ENCODE measurements around the gene ARFGAP3. TPM values are rescaled to one million over a fixed set of nuclear protein-coding genes. Genes with fewer than 3 reads are reported as not detected.
A peak's percentile ranks its signal among the peaks of the same experiment; 100 is the strongest.

ARFGAP3 gene
- total and polyA plus RNA-seq, 4 donors: 25.8 to 42.9 (median 42.3) TPM

GRCh38 chr22:42884616-42885375 lies 27.7 kb upstream of the ARFGAP3 start:
- Histone ChIP-seq H3K9ac (ENCODE audit: insufficient read depth in 1 of 2, low read length in 2 of 2) (no peak overlapping the region), H3K36me3 (ENCODE audit: control insufficient read depth in 4 of 4, insufficient read depth in 4 of 4, low read length in 4 of 4) (peaks cover 6 to 72% (median 31%) of the 10 kb centered on the region in 4 donors), H3K27ac (ENCODE audit: low read depth in 1 of 2, low read length in 1 of 2) (peak overlapping the region in 1 of 2 donors; percentile 7), H3K9me3 (ENCODE audit: control insufficient read depth in 4 of 4, insufficient read depth in 3 of 4, low read length in 3 of 4) (no peaks in the 10 kb centered on the region), H3K4me1 (ENCODE audit: control insufficient read depth in 5 of 5, insufficient read depth in 5 of 5, low read length in 5 of 5) (peaks cover 0 to 14% (median 0%) of the 10 kb centered on the region in 5 donors), H3K4me3 (no peak overlapping the region), H3K27me3 (ENCODE audit: control insufficient read depth in 3 of 3, insufficient read depth in 3 of 3, low read length in 2 of 3) (no peaks in the 10 kb centered on the region)
- WGBS, 2 donors: 77 to 89% methylated on average over 7 of the region's 7 CpGs
- DNase-seq (no peak), ATAC-seq (ENCODE audit: insufficient read depth, low FRiP score) (no peak)
- TF ChIP-seq CTCF (IDR thresholded peaks at IDR 0.05; ENCODE audit: control extremely low read depth, extremely low read depth): no peak

- Histone ChIP-seq H3K4me3 (no peak overlapping the region), H3K36me3 (ENCODE audit: control insufficient read depth in 4 of 4, insufficient read depth in 4 of 4, low read length in 4 of 4) (peaks cover 5 to 75% (median 33%) of the 10 kb centered on the region in 4 donors), H3K27ac (ENCODE audit: low read depth in 1 of 2, low read length in 1 of 2) (no peak overlapping the region), H3K9ac (ENCODE audit: insufficient read depth in 1 of 2, low read length in 2 of 2) (no peak overlapping the region), H3K4me1 (ENCODE audit: control insufficient read depth in 5 of 5, insufficient read depth in 5 of 5, low read length in 5 of 5) (peaks cover 0 to 15% (median 0%) of the 10 kb centered on the region in 5 donors), H3K9me3 (ENCODE audit: control insufficient read depth in 4 of 4, insufficient read depth in 3 of 4, low read length in 3 of 4) (no peaks in the 10 kb centered on the region), H3K27me3 (ENCODE audit: control insufficient read depth in 3 of 3, insufficient read depth in 3 of 3, low read length in 2 of 3) (no peaks in the 10 kb centered on the region)
- ATAC-seq (ENCODE audit: insufficient read depth, low FRiP score): no peak
- no peak for DNase-seq
- 94 to 95% methylated on average over 9 of the region's 9 CpGs for WGBS, 2 donors
- no peak for TF ChIP-seq CTCF (IDR thresholded peaks at IDR 0.05; ENCODE audit: control extremely low read depth, extremely low read depth)
These were observed 26.9 kb upstream of the ARFGAP3 start for GRCh38 chr22:42883970-42884369.

DNA sequence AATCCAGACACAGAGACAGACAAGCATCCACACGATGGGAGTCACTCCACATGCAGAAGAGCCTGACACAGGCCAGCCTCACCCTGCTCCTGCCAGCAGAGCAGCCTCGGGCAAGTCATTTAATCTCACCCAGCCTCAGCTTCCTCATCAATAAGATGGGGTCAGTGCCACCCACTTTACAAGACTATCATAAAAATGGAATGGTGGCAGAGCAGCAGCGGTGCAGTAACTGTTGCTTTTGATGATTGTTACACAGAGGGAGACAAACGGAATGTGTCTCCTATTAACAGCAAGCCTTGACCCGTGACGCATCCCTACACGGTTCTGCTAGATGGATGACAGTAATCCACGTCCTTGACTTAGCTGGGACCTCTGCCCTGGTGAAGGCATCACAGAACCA lies 26.0 kb upstream of the ARFGAP3 start:
- whole genome bisulfite sequencing, 2 donors: 90 to 92% methylated on average over 8 of the region's 8 CpGs
- Histone ChIP-seq H3K9me3 (ENCODE audit: control insufficient read depth in 4 of 4, insufficient read depth in 3 of 4, low read length in 3 of 4) (no peaks in the 10 kb centered on the region), H3K27ac (ENCODE audit: low read depth in 1 of 2, low read length in 1 of 2) (no peak overlapping the region), H3K4me1 (ENCODE audit: control insufficient read depth in 5 of 5, insufficient read depth in 5 of 5, low read length in 5 of 5) (peaks cover 0 to 12% (median 0%) of the 10 kb centered on the region in 5 donors), H3K9ac (ENCODE audit: insufficient read depth in 1 of 2, low read length in 2 of 2) (no peak overlapping the region), H3K36me3 (ENCODE audit: control insufficient read depth in 4 of 4, insufficient read depth in 4 of 4, low read length in 4 of 4) (peaks cover 0 to 76% (median 30%) of the 10 kb centered on the region in 4 donors), H3K4me3 (no peak overlapping the region), H3K27me3 (ENCODE audit: control insufficient read depth in 3 of 3, insufficient read depth in 3 of 3, low read length in 2 of 3) (no peaks in the 10 kb centered on the region)
- no peak for ATAC-seq (ENCODE audit: insufficient read depth, low FRiP score)
- TF ChIP-seq CTCF (IDR thresholded peaks at IDR 0.05; ENCODE audit: control extremely low read depth, extremely low read depth): no peak
- DNase-seq: no peak

Measured in lung (tissue), 12 donors.